Progenitor cell of endocrine pancreas (in vitro differentiated cells): ENCODE data around the gene UVRAG. TPM values are rescaled to one million over a fixed set of nuclear protein-coding genes. Genes with fewer than 3 reads are reported as not detected.

Source experiments
- DNase-seq: peaks from one replicate; pipeline ENCODE4 v3.0.0; 2021; ENCODE audit warnings: low spot score; ENCODE audit not compliant: unreplicated experiment
- H3K27ac Mint-ChIP-seq: 2 replicates; pipeline ENCODE4 v1.8.0; 2021; ENCODE audit warnings: mild to moderate bottlenecking, moderate library complexity, mixed read lengths
- H3K27me3 Mint-ChIP-seq: 2 replicates; pipeline ENCODE4 v1.8.0; 2021; ENCODE audit warnings: mixed read lengths
- H3K36me3 Mint-ChIP-seq: 2 replicates; pipeline ENCODE4 v1.8.0; 2022; ENCODE audit warnings: mixed read lengths; ENCODE audit not compliant: insufficient read depth
- H3K4me1 Mint-ChIP-seq: 2 replicates; pipeline ENCODE4 v1.8.0; 2021; ENCODE audit warnings: low read depth, mixed read lengths
- H3K4me3 Mint-ChIP-seq: 2 replicates; pipeline ENCODE4 v1.8.0; 2021; ENCODE audit warnings: low read depth, mild to moderate bottlenecking, moderate library complexity, mixed read lengths
- H3K9me3 Mint-ChIP-seq: 2 replicates; pipeline ENCODE4 v1.8.0; 2021; ENCODE audit warnings: low read depth, mixed read lengths
- total RNA-seq: library from RNA; stranded (reverse); gene quantifications from 2 replicates; pipeline ENCODE4 v1.2.1, GENCODE V29; 2021
- TF ChIP-seq, protein P1 (sequence below): fragments of 200-600 bp; sonication (generic); IDR thresholded peaks from one replicate; pipeline ENCODE4 v1.5.0; 2021; ENCODE audit warnings: antibody characterized with exemption, mild to moderate bottlenecking; ENCODE audit not compliant: unreplicated experiment

The UVRAG gene
- total RNA-seq, 1 donor from 2014 or later, result 25.7 TPM

DNA sequence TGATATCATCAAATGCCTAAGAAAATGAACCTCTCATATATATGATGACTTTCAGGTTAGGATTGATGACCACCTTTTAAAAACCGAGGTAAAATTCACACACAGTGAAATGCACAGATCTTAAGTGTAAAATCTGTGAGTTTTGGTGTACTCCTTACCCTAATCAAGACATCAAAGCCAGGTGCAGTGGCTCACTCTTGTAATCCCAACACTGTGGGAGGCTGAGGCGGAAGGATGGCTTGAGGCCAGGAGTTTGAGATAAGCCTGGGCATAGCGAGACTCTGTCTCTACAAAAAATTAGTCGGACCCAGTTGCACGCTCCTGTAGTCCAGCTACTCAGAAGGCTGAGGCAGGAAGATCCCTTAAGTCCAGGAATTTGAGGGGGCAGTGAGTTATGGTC, 140.4 kb downstream of the UVRAG start:
- H3K27ac Mint-ChIP-seq, result no peak overlapping the region
- no peaks in the 10 kb centered on the region for H3K27me3 Mint-ChIP-seq
- peaks cover 2% of the 10 kb centered on the region for H3K36me3 Mint-ChIP-seq
- no peak overlapping the region for H3K4me3 Mint-ChIP-seq
- peaks cover 6% of the 10 kb centered on the region for H3K4me1 Mint-ChIP-seq
- TF ChIP-seq, protein P1, sequence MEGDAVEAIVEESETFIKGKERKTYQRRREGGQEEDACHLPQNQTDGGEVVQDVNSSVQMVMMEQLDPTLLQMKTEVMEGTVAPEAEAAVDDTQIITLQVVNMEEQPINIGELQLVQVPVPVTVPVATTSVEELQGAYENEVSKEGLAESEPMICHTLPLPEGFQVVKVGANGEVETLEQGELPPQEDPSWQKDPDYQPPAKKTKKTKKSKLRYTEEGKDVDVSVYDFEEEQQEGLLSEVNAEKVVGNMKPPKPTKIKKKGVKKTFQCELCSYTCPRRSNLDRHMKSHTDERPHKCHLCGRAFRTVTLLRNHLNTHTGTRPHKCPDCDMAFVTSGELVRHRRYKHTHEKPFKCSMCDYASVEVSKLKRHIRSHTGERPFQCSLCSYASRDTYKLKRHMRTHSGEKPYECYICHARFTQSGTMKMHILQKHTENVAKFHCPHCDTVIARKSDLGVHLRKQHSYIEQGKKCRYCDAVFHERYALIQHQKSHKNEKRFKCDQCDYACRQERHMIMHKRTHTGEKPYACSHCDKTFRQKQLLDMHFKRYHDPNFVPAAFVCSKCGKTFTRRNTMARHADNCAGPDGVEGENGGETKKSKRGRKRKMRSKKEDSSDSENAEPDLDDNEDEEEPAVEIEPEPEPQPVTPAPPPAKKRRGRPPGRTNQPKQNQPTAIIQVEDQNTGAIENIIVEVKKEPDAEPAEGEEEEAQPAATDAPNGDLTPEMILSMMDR, result no peak
- no peak for DNase-seq
- H3K9me3 Mint-ChIP-seq, result no peaks in the 10 kb centered on the region

DNA sequence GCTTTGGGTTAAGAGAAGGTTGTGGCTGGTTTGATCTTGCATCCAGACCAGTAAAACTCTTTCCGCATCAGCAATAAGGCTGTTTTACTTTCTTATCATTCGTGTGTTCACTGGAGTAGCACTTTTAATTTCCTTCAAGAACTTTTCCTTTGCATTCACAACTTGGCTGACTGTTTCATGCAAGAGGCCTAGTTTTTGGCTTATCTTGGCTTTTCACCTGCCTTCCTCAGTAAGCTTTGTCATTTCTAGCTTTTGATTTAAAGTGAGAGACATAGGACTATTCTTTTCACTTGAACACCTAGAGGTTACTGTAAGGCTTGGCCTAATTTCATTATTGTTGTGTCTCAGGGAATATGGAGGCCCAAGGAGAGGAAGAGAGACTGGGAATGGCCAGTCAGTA, 144.5 kb downstream of the UVRAG start:
- no peak overlapping the region for H3K4me3 Mint-ChIP-seq
- H3K27ac Mint-ChIP-seq, result peak overlapping the region; percentile 49
- no peak for DNase-seq
- no peaks in the 10 kb centered on the region for H3K27me3 Mint-ChIP-seq
- H3K4me1 Mint-ChIP-seq, result no peaks in the 10 kb centered on the region
- no peaks in the 10 kb centered on the region for H3K9me3 Mint-ChIP-seq
- H3K36me3 Mint-ChIP-seq, result peaks cover 5% of the 10 kb centered on the region
- TF ChIP-seq, protein P1, result no peak

DNA sequence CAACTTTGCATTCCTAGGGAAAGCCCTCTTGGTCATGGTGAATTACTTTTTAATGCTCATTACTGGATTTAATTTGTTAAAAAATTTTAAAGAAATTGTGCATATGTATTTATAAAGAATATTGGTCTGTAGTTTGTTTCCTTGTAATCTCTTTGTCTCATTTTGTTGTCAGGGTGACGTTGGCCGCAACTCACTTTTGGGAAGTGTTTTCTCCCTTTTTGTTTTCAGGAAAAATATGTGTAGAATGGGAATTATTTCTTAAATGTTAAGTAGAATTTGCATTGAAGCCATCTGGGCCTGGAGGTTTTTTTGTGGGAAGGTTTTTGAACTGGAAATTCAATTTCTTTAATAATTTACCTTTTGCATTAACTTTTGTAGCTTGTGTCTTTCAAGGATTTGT, 149.1 kb downstream of the UVRAG start:
- Mint-ChIP-seq H3K9me3 (no peaks in the 10 kb centered on the region), H3K36me3 (peaks cover 3% of the 10 kb centered on the region), H3K27me3 (no peaks in the 10 kb centered on the region), H3K4me3 (no peak overlapping the region), H3K27ac (no peak overlapping the region), H3K4me1 (no peaks in the 10 kb centered on the region)
- DNase-seq, result no peak
- TF ChIP-seq, protein P1, result no peak

DNA sequence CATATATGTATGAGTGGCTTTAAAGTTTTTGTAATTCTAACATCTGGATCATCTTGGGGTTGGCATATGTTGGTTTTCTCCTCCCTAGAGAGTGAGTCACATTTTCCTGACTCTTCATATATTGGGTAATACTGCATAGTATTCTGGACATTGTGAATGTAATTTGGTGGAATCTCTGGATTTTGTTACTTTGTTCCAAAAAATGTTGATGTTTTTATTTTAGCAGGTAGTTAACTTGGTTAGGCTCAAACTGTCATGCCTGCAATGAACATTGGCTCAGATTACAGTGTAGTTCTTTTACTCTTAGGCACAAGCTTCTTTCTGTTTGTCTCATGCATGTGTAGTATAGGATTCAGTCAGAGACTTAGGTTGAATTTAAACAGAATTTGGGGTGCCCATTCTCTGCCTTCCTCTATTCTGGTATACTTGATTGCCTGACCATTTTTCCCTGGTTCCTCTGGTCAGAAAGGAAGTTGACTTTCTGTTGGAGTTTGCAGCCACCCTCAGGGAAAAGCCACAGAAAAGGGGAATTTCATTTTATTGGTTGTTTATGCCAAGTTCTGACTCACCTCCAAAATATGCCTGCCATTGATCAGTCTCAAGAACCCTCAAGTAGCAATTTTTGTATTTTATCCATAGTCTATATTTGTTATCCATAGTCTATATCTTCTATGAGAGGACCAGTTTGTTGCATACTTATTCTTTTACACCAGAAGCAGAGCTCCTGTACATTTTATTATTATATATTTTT, 151.7 kb downstream of the UVRAG start:
- no peaks in the 10 kb centered on the region for H3K4me1 Mint-ChIP-seq
- peaks cover 6% of the 10 kb centered on the region for H3K36me3 Mint-ChIP-seq
- H3K27ac Mint-ChIP-seq, result no peak overlapping the region
- H3K4me3 Mint-ChIP-seq, result no peak overlapping the region
- DNase-seq, result no peak
- no peaks in the 10 kb centered on the region for H3K27me3 Mint-ChIP-seq
- H3K9me3 Mint-ChIP-seq, result no peaks in the 10 kb centered on the region
- TF ChIP-seq, protein P1, result no peak

DNA sequence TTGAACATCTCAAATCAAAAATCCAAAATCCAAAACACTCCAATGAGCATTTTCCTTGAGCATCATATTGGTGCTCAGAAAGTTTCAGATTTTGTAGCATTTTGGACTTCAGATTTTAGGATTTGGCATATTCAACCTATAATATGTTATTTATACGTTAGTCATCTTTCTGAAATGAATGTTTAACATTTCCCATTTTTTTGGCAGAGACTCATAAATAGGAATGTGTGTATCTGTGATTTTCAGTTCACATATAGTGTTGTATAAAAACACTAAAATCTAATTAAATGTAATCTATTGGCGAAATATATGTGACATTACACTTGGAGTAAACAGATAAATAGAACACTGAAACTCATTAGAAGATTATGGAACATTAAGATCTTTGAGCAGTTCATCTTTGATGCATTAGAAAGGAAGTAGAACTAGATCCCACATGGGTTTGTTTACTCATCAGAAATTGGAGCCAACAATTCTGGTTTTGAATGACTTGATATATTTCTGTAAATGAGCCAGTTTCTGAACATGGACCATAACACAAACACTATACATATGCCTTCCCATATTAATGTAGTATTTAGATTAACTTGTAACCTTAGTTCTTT, 153.1 kb downstream of the UVRAG start:
- no peak overlapping the region for H3K27ac Mint-ChIP-seq
- peaks cover 11% of the 10 kb centered on the region for H3K9me3 Mint-ChIP-seq
- TF ChIP-seq, protein P1, result no peak
- H3K4me3 Mint-ChIP-seq, result no peak overlapping the region
- H3K4me1 Mint-ChIP-seq, result no peaks in the 10 kb centered on the region
- no peaks in the 10 kb centered on the region for H3K27me3 Mint-ChIP-seq
- no peak for DNase-seq
- peaks cover 18% of the 10 kb centered on the region for H3K36me3 Mint-ChIP-seq
